Suppressor macrophage (primary cell): Measurements from ENCODE around the gene DPH5.
"Not testable (repeated sequence)": the region's sequence is repeated elsewhere in the genome, so short reads cannot be mapped to it uniquely, and the experiment has no call there.

Experiments
- DNase-seq, 4 experiments: peaks; one replicate each; pipeline ENCODE4 v3.0.0-alpha.2; 2020 to 2022

Gene DPH5

GRCh38 chr1:100982793-100983192 is 42.8 kb downstream of the DPH5 start:
- no peak for DNase-seq

DNA sequence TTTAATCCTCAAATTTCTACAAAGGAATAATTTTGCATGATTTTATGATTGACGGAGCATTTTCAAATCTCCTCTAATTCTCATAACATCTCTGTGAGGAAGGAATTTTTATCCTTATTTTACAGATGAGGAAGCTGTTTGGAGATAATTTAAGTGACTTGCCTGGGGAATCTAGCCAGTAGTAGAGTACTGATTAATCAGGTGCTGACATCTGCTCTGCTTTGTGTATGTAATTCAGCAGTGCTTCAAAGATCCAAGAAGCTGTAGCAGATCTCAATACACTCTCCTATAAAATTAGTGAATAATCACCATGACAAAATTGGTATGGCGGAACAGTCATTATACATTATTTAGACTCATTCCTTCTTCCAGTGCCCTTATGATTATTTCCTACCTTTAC is 46.0 kb downstream of the DPH5 start:
- DNase-seq = no peak

DNA sequence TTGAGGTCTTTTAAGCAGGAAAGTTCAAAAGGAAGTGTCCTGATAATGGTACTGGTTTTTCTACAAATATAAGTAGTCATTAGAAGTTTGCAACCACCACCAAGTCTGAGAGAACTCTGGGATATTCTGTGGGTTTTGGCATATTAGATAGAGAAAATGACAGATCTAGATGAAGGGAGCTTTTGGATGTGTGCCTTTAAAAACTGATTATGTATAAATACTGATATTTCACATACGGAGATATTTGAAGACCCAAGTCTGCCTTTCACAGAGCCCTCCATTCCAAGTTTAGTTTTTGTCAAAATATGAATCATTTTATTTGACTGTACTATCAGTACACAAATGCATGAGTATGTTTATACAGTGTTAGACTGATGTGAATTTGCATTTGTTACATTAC is 48.6 kb downstream of the DPH5 start:
- no peak for DNase-seq

DNA sequence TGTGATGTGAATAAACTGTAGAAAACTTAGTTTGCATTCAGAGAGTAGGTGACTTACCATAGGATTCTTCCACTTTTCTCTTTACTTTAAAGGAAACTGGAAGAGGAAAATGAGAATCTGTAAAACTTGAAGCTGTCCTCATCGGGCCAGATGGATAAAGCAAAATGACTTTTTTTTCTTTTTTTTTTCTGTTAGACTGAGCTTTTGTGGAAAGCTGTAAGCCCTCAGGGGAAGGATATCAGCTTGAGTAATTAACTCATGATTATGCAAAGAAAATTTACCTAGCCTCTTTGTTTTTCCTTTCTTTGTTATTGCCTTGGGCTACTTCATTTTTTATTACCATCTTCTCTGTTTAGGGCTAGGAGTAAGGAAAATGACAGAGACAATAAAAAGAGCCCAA is 53.4 kb downstream of the DPH5 start:
- DNase-seq = no peak

- no peak for DNase-seq
Measured at GRCh38 chr1:100971021-100971420, 54.6 kb downstream of the DPH5 start.

DNA sequence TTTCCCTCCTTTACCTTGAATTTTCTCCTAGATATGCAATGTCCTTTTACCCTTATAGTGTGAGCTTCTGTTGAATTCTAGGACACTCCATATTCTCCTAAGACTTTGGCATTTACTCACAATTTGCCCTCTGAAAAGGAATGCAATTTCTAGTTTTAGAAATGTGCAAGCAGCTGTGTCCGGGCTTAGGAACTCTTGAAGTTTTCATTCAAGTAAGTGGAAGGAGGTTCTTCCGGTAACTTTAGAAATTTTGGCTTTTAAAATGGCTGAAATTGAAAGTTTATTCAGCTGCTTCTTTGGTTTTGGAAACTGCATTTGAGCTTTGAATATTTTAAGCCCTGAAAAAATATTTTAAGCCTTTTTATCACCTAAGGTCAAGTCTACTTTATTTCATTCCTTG is 56.3 kb downstream of the DPH5 start:
- no peak for DNase-seq

DNA sequence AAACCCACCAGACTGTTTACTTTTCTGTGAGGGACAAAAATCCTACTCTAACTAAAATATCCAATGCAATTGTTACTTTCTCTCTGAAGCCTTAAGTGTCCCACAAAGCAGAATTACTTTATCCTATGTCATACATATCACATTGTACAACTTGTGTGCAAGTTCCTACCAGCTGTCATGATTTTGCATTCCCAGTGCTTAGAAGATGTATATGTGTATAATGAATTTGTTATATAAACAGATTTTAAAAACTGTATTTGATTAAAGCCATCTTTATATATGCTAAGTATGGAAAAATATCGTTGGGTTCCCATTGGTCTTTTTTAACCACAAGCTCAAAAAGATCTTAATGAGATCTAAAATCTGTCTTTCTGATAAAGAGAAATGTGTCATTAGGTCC is 57.0 kb downstream of the DPH5 start:
- DNase-seq = no peak

DNA sequence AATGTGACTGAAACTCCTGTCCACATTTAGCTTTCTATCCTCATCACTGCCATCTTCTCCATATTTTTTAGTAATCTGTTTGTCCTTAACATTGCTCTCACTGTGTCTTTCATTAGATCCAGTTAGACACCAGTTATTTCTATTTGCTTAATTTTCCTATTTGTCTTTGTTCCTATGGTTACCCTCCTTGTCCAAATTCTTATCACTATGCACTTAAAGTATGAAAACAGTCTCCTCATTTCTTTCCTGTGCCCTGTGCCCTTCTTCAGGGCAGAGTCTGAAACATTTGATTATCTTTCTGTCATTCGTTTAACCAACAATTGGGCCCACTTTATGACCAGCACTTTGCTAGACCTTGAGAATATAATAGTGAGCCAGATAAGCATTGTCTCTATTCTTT is 65.5 kb downstream of the DPH5 start:
- DNase-seq = no peak

DNA sequence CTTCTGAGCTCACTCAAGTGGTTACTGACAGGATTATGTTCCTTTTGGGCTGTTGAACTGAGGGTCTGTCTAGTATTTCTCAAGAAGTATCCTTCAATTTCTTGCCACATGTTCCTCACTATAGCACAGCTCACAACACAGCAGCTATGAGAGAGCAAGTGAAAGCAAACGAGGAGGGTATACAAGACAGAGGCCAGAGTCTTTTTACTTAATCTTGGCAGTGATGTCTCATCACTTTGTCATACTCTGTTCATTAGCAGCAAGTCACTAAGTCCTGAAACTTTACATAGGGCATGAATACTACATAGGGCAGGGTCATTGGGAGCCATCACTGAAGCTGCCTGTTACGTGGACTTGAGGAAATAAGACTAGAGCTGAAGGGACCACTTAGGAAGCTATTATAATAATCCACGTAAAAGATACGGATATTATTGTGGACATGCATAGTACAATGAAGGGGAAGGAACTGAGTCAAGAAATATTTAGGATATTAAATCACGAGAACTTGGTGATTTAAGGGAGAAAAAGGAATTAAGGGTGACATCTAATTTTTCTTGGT is 66.0 kb downstream of the DPH5 start:
- no peak for DNase-seq

- no peak for DNase-seq
Measured at GRCh38 chr1:100955322-100955721, 70.3 kb downstream of the DPH5 start.

DNA sequence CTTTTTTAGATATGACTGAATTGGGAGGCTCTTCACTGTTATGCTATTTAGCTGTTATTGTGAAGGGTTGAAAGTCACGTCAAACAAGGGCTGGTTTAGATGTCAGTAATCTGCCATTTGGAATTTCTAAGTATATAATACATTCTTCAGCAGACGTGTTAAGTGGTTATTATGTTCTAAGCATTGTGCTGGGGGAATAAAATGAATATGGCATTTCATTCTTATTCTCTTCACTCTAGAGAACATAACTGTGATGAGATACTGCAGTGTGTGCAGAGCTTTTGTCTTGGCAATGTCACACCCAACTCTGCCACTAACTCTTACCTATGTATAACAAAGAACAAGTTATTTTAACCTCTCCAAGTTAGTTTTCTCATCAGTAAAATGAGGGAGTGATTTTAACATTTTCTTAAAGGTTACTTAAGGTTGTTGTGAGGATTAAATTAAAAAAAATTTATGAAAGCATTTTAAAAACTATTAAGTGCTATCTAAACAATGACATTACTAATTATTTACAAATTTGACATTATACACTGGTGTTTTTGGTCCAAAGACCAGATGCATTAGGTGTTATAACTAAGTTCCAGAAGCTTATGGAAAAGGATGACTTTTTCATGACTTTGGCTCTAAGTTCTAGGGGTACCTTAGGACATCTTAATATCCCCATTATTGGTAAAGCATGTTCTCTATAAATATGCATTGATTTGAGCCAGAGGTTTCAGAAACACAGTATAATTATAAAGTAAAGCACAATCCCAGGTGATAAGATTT is 71.4 kb downstream of the DPH5 start:
- no peak for DNase-seq

GRCh38 chr1:100952970-100953369 is 72.6 kb downstream of the DPH5 start:
- not testable (repeated sequence) for DNase-seq

- no peak for DNase-seq
Measured at GRCh38 chr1:100952104-100952745, 73.4 kb downstream of the DPH5 start.

- DNase-seq = no peak
Measured at GRCh38 chr1:100950781-100951180, 74.8 kb downstream of the DPH5 start.

- DNase-seq = no peak
Measured at GRCh38 chr1:100950337-100950736, 75.2 kb downstream of the DPH5 start.

DNA sequence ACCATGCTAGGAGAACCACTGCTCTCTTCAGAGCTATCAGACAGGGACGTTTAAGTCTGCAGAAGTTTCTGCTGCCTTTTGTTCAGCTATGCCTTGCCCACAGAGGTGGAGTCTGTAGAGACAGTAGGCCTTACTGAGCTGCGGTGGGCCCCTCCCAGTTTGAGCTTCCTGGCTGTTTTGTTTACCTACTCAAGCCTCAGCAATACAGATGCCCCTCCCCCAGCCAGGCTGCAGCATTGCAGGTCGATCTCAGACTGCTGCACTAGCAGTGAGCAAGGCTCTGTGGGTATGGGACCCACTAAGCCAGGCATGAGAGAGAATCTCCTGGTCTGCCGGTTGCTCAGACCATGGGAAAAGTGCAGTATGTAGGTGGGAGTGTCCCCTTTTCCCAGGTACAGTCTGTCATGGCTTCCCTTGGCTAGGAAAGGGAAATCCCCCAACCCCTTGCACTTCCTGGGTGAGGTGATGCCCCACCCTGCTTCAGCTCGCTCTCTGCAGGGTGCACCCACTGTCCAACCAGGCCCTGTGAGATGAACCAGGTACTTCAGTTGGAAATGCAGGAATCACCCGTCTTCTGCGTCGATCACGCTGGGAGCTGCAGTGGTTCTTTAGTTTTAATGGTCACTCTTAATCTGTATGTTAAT is 75.9 kb downstream of the DPH5 start:
- not testable (repeated sequence) for DNase-seq

DNA sequence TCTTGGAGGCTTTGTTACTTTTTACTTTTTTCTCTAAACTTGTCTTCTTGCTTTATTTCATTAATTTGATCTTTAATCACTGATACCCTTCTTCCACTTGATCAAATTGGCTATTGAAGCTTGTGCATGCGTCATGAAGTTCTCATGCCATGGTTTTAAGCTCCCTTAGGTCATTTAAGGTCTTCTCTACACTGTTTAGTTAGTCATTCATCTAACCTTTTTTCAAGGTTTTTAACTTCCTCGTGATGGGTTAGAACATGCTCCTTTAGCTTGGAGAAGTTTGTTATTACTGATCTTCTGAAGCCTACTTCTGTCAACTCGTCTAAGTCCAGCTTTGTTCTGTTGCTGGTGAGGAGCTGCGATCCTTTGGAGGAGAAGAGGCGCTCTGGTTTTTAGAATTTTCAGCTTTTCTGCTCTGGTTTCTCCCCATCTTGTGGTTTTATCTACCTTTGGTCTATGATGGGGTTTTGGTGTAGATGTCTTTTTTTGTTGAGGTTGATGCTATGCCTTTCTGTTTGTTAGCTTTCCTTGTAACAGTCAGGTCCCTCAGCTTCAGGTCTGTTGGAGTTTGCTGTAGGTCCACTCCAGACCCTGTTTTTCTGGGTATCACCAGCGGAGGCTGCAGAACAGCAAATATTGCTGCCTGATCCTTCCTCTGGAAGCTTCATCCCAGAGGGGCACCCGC is 76.7 kb downstream of the DPH5 start:
- not testable (repeated sequence) for DNase-seq

- DNase-seq = not testable (repeated sequence)
Measured at GRCh38 chr1:100947816-100948215, 77.8 kb downstream of the DPH5 start.

DNA sequence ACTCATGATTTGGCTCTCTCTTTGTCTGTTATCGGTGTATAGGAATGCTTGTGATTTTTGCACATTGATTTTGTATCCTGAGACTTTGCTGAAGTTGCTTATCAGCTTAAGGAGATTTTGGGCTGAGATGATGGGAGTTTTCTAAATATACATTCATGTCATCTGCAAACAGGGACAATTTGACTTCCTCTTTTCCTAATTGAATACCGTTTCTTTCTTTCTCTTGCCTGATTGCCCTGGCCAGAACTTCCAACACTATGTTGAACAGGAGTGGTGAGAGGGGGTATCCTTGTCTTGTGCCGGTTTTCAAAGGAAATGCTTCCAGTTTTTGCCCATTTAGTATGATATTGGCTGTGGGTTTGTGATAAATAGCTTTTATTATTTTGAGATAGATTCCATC is 79.5 kb downstream of the DPH5 start:
- DNase-seq = not testable (repeated sequence)

- DNase-seq = peak in 1 of 4 experiments; percentile 8
Measured at GRCh38 chr1:100943533-100943932, 82.1 kb downstream of the DPH5 start.

DNA sequence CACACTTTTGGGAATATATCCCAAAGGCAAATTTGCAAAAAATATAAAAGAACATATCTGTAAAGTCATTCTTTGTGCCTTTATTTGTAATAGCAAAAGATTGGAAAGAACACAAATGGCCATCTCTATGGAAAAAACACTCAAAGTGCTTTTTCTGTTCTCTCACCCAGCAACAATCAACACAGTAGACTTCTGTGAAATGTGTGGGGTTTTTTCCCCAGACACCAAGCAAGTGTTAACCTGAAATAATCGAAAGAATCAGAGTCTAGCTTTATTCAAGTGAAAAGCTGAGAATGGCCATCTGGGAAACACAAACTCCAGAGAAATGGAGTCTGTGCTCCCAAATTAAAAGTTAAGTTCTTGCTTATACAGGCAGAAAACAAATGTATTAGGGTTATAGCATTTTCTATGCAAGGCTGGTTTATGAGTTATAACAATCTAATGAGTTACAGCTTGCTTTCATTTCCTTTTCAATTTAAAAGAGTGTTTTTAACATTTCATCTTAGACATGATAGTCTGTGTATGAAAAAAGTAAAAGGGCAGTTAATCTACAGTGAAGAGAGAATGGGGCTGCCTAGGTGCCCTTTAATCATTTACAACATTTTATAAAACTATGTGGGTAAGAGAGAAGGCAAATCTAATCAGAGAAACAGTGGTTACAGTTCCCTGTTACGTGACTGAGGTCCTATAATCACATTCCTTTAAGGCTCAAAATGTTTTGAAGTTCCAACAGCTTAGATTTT is 83.1 kb downstream of the DPH5 start:
- no peak for DNase-seq

DNA sequence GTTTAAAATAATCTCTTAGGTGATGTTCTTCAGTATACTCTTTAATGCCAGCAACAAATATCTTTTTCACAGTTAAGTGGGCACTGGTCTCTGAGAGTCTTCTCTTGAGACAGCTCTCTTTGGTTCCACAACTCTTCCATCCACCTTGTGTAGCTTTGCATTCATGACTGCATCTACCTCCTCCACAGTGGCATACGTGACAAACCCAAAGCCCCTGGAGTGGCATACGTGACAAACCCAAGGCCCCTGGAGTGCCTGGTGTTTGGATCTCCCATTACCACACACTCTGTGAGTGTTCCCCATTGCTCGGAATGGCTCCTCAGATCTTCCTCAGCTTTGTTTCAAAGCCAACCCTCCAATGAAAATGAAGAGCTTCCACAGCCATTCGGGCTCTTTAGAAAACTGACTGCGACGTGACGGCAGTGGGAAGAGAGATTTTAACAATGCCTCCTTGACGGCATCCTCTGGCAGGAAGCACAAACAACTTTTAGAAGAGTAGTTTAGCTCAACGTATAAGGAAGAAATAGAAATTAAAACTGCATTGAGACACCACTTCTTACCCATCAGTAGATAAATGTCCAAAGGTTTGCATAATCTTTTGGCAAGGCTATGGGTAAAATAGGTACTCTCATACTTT is 83.9 kb downstream of the DPH5 start:
- DNase-seq = no peak
